GM23338 (cell line): ENCODE measurements around the gene SRD5A2. TPM values are rescaled to one million over a fixed set of nuclear protein-coding genes. Genes with fewer than 3 reads are reported as not detected.

ENCODE experiments used
- ATAC-seq: fragments of 200-7000 bp; cut with Tn5 transposase; 3 replicates; pipeline ENCODE4 v1.9.1; 2020
- DNase-seq: peaks from one replicate; pipeline ENCODE4 v3.0.0-alpha.2; 2015; ENCODE audit warnings: low spot score
- H2AFZ ChIP-seq: fragments of 200-600 bp; sonication (generic); 2 replicates; pipeline ENCODE4 v1.8.0; 2016; ENCODE audit warnings: antibody characterized with exemption, mild to moderate bottlenecking, moderate library complexity
- H3F3A ChIP-seq: fragments of 200-600 bp; sonication (generic); replicated peaks from 2 replicates; pipeline ENCODE4 v1.8.0; 2017; ENCODE audit warnings: antibody characterized with exemption, mixed run types, low read depth
- H3K27ac ChIP-seq: fragments of 200-600 bp; sonication (generic); 2 replicates; pipeline ENCODE4 v1.6.1; 2016; ENCODE audit warnings: low read depth
- H3K27me3 ChIP-seq: fragments of 200-600 bp; sonication (generic); 2 replicates; pipeline ENCODE4 v1.8.0; 2016; ENCODE audit warnings: mild to moderate bottlenecking, mixed run types, moderate library complexity; ENCODE audit not compliant: insufficient read depth
- H3K36me3 ChIP-seq: fragments of 200-600 bp; sonication (generic); 2 replicates; pipeline ENCODE4 v1.8.0; 2016; ENCODE audit warnings: mild to moderate bottlenecking; ENCODE audit not compliant: insufficient read depth
- H3K4me1 ChIP-seq: fragments of 200-600 bp; sonication (generic); 2 replicates; pipeline ENCODE4 v1.8.0; 2016; ENCODE audit warnings: mild to moderate bottlenecking, moderate library complexity; ENCODE audit not compliant: insufficient read depth
- H3K4me2 ChIP-seq: fragments of 200-600 bp; sonication (generic); 2 replicates; pipeline ENCODE4 v1.7.1; 2017; ENCODE audit warnings: mixed run types
- H3K4me3 ChIP-seq: fragments of 200-600 bp; sonication (generic); 2 replicates; pipeline ENCODE4 v1.6.1; 2016; ENCODE audit warnings: mixed run types
- H3K79me2 ChIP-seq: fragments of 200-600 bp; sonication (generic); replicated peaks from 2 replicates; pipeline ENCODE4 v1.8.0; 2017; ENCODE audit warnings: mild to moderate bottlenecking; ENCODE audit not compliant: insufficient read depth
- H3K9me2 ChIP-seq: fragments of 200-600 bp; sonication (generic); 2 replicates; pipeline ENCODE4 v1.8.0; 2017; ENCODE audit not compliant: insufficient read depth
- H4K20me1 ChIP-seq: fragments of 200-600 bp; sonication (generic); replicated peaks from 2 replicates; pipeline ENCODE4 v1.8.0; 2017; ENCODE audit warnings: mild to moderate bottlenecking; ENCODE audit not compliant: insufficient read depth
- H3K27ac Mint-ChIP-seq: 2 replicates; pipeline ENCODE4 v1.8.0; 2020; ENCODE audit warnings: inconsistent platforms, mild to moderate bottlenecking, moderate library complexity, mixed read lengths
- H3K27me3 Mint-ChIP-seq: 3 replicates; pipeline ENCODE4 v1.8.0; 2022; ENCODE audit warnings: low read depth, mild to moderate bottlenecking, moderate library complexity, mixed read lengths, inconsistent platforms; ENCODE audit not compliant: insufficient read depth, poor library complexity
- H3K36me3 Mint-ChIP-seq: 3 replicates; pipeline ENCODE4 v1.8.0; 2021; ENCODE audit warnings: low read depth, mild to moderate bottlenecking, inconsistent platforms, moderate library complexity, mixed read lengths
- H3K4me1 Mint-ChIP-seq: 3 replicates; pipeline ENCODE4 v1.8.0; 2020; ENCODE audit warnings: mild to moderate bottlenecking, inconsistent platforms, mixed read lengths
- H3K4me3 Mint-ChIP-seq: 3 replicates; pipeline ENCODE4 v1.8.0; 2021; ENCODE audit warnings: moderate library complexity, mild to moderate bottlenecking, inconsistent platforms, mixed read lengths
- H3K9me3 Mint-ChIP-seq: 3 replicates; pipeline ENCODE4 v1.8.0; 2020; ENCODE audit warnings: moderate library complexity, mild to moderate bottlenecking, inconsistent platforms, mixed read lengths
- CREB1 ChIP-seq: fragments of 250-450 bp; sonication (Bioruptor Pico); IDR thresholded peaks from 2 replicates; pipeline ENCODE4 v1.5.0; 2020; ENCODE audit warnings: low read depth, mild to moderate bottlenecking, moderate library complexity
- EZH2 ChIP-seq: fragments of 200-600 bp; sonication (generic); IDR thresholded peaks from one replicate; pipeline ENCODE4 v1.8.0; 2017; ENCODE audit warnings: antibody characterized with exemption, mild to moderate bottlenecking, low read depth; ENCODE audit not compliant: unreplicated experiment
- JUNB ChIP-seq: IDR thresholded peaks from one replicate; pipeline ENCODE4 v1.6.1; 2016; ENCODE audit warnings: antibody characterized with exemption; ENCODE audit not compliant: unreplicated experiment
- NANOG ChIP-seq: IDR thresholded peaks from 2 replicates; pipeline ENCODE4 v1.6.1; 2016; ENCODE audit warnings: antibody characterized with exemption, borderline replicate concordance
- POLR2AphosphoS5 ChIP-seq: IDR thresholded peaks from 2 replicates; pipeline ENCODE4 v1.6.1; 2016; ENCODE audit warnings: antibody characterized with exemption, low read depth
- STAT1 ChIP-seq: IDR thresholded peaks from one replicate; pipeline ENCODE4 v1.6.1; 2016; ENCODE audit warnings: antibody characterized with exemption; ENCODE audit not compliant: unreplicated experiment
- ZNF114 ChIP-seq: fragments of 250-450 bp; sonication (Bioruptor Pico); IDR thresholded peaks from 2 replicates; pipeline ENCODE4 v1.5.0; 2020; ENCODE audit warnings: mild to moderate bottlenecking, moderate library complexity
- ZNF331 ChIP-seq: fragments of 250-450 bp; sonication (Bioruptor Pico); IDR thresholded peaks from 2 replicates; pipeline ENCODE4 v1.5.0; 2020; ENCODE audit warnings: low read depth, mild to moderate bottlenecking, moderate library complexity
- polyA plus RNA-seq: library from polyadenylated mRNA; unstranded; fragments of >200 nt; fragmentation: Nextera tagmentation; extraction: Ambion mirVana; gene quantifications from 2 replicates; pipeline ENCODE4 v1.2.1, GENCODE V29; 2016
- total RNA-seq: library from RNA; depleted of rRNA; stranded (reverse); fragments of >200 nt; shearing (Covaris generic); gene quantifications from 2 replicates; pipeline ENCODE4 v1.2.3, GENCODE V29; 2014
- TF ChIP-seq, protein P1 (sequence below): IDR thresholded peaks from 2 replicates; pipeline ENCODE4 v1.6.1; 2016; ENCODE audit warnings: antibody characterized with exemption
- TF ChIP-seq, protein P2 (sequence below), 2 experiments: fragments of 200-600 bp in 1 of 2; sonication (generic) in 1 of 2; conservative IDR thresholded peaks; 2 replicates each; pipeline versions ENCODE4 v1.5.1 to v1.6.1; 2016 to 2017; ENCODE audit warnings: antibody characterized with exemption in 2 of 2, low read depth in 2 of 2, mild to moderate bottlenecking in 2 of 2, moderate library complexity in 1 of 2
- TF ChIP-seq, protein P3 (sequence below): IDR thresholded peaks from one replicate; pipeline ENCODE4 v1.6.1; 2018; ENCODE audit warnings: antibody characterized with exemption; ENCODE audit not compliant: unreplicated experiment
- TF ChIP-seq, protein P4 (sequence below): fragments of 250-450 bp; sonication (Bioruptor Pico); IDR thresholded peaks from 2 replicates; pipeline ENCODE4 v1.5.0; 2020; ENCODE audit warnings: mild to moderate bottlenecking, moderate library complexity

SRD5A2 gene
- total and polyA plus RNA-seq, 2 experiments from 2014 or later: 0.03 to 0.05 TPM

DNA sequence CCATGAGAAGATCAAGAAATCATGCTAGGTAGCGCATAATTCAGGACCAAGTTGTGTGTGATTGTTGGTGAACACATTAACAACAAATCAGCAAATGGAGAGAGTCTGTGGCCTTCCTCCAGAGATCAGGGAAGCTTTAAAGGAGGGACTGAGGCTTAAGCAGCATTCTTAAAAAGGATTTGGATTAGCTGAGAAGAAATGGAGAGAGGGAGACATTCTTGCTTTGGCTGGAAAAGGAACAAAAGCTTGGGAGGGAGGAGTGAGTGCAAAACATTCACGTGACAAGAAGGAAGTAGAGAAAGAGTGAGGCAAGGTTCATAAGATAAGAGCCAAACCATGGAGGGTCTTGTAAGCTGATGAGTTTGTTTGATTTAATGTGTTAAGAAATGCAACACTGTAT, 75.6 kb downstream of the SRD5A2 start (continued):
- TF ChIP-seq NANOG (no peak), CREB1 (no peak)
- TF ChIP-seq, protein P1, sequence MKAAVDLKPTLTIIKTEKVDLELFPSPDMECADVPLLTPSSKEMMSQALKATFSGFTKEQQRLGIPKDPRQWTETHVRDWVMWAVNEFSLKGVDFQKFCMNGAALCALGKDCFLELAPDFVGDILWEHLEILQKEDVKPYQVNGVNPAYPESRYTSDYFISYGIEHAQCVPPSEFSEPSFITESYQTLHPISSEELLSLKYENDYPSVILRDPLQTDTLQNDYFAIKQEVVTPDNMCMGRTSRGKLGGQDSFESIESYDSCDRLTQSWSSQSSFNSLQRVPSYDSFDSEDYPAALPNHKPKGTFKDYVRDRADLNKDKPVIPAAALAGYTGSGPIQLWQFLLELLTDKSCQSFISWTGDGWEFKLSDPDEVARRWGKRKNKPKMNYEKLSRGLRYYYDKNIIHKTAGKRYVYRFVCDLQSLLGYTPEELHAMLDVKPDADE: no peak

DNA sequence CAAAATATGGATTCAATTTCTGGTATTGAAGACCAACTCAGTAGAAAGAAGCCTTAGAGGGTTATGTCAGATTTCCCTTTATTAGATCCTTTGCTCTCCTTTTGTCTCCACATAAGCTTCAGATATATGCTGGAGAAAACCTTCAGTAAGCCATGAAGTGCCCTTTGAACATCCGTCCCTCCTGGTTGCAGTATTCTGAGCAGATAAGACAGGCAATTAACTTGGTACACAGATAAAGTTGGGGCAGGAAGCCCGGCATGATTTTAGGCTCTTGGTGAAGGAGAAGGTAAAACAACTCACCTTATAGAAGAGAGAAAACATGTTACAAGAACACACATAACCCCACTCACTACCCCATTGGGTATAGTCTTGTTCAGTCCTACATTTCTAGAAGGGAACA, 76.4 kb downstream of the SRD5A2 start:
- TF ChIP-seq, protein P2, sequence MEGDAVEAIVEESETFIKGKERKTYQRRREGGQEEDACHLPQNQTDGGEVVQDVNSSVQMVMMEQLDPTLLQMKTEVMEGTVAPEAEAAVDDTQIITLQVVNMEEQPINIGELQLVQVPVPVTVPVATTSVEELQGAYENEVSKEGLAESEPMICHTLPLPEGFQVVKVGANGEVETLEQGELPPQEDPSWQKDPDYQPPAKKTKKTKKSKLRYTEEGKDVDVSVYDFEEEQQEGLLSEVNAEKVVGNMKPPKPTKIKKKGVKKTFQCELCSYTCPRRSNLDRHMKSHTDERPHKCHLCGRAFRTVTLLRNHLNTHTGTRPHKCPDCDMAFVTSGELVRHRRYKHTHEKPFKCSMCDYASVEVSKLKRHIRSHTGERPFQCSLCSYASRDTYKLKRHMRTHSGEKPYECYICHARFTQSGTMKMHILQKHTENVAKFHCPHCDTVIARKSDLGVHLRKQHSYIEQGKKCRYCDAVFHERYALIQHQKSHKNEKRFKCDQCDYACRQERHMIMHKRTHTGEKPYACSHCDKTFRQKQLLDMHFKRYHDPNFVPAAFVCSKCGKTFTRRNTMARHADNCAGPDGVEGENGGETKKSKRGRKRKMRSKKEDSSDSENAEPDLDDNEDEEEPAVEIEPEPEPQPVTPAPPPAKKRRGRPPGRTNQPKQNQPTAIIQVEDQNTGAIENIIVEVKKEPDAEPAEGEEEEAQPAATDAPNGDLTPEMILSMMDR (conservative IDR thresholded peaks at IDR 0.05; ENCODE audit: low read depth in 2 of 2): no peak
- TF ChIP-seq EZH2 (no peak), NANOG (no peak), STAT1 (no peak), CREB1 (no peak), ZNF114 (CRISPR knock-in tag) (no peak), JUNB (no peak), POLR2AphosphoS5 (no peak), ZNF331 (no peak)
- TF ChIP-seq, protein P3, sequence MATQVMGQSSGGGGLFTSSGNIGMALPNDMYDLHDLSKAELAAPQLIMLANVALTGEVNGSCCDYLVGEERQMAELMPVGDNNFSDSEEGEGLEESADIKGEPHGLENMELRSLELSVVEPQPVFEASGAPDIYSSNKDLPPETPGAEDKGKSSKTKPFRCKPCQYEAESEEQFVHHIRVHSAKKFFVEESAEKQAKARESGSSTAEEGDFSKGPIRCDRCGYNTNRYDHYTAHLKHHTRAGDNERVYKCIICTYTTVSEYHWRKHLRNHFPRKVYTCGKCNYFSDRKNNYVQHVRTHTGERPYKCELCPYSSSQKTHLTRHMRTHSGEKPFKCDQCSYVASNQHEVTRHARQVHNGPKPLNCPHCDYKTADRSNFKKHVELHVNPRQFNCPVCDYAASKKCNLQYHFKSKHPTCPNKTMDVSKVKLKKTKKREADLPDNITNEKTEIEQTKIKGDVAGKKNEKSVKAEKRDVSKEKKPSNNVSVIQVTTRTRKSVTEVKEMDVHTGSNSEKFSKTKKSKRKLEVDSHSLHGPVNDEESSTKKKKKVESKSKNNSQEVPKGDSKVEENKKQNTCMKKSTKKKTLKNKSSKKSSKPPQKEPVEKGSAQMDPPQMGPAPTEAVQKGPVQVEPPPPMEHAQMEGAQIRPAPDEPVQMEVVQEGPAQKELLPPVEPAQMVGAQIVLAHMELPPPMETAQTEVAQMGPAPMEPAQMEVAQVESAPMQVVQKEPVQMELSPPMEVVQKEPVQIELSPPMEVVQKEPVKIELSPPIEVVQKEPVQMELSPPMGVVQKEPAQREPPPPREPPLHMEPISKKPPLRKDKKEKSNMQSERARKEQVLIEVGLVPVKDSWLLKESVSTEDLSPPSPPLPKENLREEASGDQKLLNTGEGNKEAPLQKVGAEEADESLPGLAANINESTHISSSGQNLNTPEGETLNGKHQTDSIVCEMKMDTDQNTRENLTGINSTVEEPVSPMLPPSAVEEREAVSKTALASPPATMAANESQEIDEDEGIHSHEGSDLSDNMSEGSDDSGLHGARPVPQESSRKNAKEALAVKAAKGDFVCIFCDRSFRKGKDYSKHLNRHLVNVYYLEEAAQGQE: no peak
- TF ChIP-seq, protein P4, sequence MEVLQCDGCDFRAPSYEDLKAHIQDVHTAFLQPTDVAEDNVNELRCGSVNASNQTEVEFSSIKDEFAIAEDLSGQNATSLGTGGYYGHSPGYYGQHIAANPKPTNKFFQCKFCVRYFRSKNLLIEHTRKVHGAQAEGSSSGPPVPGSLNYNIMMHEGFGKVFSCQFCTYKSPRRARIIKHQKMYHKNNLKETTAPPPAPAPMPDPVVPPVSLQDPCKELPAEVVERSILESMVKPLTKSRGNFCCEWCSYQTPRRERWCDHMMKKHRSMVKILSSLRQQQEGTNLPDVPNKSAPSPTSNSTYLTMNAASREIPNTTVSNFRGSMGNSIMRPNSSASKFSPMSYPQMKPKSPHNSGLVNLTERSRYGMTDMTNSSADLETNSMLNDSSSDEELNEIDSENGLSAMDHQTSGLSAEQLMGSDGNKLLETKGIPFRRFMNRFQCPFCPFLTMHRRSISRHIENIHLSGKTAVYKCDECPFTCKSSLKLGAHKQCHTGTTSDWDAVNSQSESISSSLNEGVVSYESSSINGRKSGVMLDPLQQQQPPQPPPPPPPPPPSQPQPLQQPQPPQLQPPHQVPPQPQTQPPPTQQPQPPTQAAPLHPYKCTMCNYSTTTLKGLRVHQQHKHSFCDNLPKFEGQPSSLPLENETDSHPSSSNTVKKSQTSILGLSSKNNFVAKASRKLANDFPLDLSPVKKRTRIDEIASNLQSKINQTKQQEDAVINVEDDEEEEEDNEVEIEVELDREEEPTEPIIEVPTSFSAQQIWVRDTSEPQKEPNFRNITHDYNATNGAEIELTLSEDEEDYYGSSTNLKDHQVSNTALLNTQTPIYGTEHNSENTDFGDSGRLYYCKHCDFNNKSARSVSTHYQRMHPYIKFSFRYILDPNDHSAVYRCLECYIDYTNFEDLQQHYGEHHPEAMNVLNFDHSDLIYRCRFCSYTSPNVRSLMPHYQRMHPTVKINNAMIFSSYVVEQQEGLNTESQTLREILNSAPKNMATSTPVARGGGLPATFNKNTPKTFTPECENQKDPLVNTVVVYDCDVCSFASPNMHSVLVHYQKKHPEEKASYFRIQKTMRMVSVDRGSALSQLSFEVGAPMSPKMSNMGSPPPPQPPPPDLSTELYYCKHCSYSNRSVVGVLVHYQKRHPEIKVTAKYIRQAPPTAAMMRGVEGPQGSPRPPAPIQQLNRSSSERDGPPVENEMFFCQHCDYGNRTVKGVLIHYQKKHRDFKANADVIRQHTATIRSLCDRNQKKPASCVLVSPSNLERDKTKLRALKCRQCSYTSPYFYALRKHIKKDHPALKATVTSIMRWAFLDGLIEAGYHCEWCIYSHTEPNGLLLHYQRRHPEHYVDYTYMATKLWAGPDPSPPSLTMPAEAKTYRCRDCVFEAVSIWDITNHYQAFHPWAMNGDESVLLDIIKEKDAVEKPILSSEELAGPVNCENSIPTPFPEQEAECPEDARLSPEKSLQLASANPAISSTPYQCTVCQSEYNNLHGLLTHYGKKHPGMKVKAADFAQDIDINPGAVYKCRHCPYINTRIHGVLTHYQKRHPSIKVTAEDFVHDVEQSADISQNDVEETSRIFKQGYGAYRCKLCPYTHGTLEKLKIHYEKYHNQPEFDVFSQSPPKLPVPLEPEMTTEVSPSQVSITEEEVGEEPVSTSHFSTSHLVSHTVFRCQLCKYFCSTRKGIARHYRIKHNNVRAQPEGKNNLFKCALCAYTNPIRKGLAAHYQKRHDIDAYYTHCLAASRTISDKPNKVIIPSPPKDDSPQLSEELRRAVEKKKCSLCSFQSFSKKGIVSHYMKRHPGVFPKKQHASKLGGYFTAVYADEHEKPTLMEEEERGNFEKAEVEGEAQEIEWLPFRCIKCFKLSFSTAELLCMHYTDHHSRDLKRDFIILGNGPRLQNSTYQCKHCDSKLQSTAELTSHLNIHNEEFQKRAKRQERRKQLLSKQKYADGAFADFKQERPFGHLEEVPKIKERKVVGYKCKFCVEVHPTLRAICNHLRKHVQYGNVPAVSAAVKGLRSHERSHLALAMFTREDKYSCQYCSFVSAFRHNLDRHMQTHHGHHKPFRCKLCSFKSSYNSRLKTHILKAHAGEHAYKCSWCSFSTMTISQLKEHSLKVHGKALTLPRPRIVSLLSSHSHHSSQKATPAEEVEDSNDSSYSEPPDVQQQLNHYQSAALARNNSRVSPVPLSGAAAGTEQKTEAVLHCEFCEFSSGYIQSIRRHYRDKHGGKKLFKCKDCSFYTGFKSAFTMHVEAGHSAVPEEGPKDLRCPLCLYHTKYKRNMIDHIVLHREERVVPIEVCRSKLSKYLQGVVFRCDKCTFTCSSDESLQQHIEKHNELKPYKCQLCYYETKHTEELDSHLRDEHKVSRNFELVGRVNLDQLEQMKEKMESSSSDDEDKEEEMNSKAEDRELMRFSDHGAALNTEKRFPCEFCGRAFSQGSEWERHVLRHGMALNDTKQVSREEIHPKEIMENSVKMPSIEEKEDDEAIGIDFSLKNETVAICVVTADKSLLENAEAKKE (CRISPR knock-in tag): no peak
- no peak overlapping the region for H3K27ac ChIP-seq

More for the DNA sequence above, 76.4 kb downstream of the SRD5A2 start:
- H3F3A ChIP-seq: no peaks in the 10 kb centered on the region
- no peaks in the 10 kb centered on the region for H3K36me3 ChIP-seq
- no peak for ATAC-seq
- Mint-ChIP-seq H3K27ac (no peak overlapping the region), H3K4me1 (no peaks in the 10 kb centered on the region), H3K36me3 (no peaks in the 10 kb centered on the region), H3K4me3 (no peak overlapping the region), H3K27me3 (peaks cover 1% of the 10 kb centered on the region), H3K9me3 (no peaks in the 10 kb centered on the region)
- no peak for DNase-seq
- no peak overlapping the region for H3K4me3 ChIP-seq
- H3K4me2 ChIP-seq: no peak overlapping the region
- H3K9me2 ChIP-seq: no peaks in the 10 kb centered on the region; the same call in 1 of the 2 replicates
- no peaks in the 10 kb centered on the region for H4K20me1 ChIP-seq
- no peaks in the 10 kb centered on the region for H3K27me3 ChIP-seq
- H3K4me1 ChIP-seq: no peaks in the 10 kb centered on the region
- H3K79me2 ChIP-seq: no peaks in the 10 kb centered on the region
- H2AFZ ChIP-seq: no peak overlapping the region
